AG04449 (cell line): Measurements from ENCODE around the gene FAM131A.

Experiments
- CTCF ChIA-PET: fragments of 350-600 bp; formaldehyde crosslinking; extraction: SDS; loops from one replicate; lab custom pipeline; 2021; ENCODE audit warnings: antibody characterized with exemption; lab: Yijun Ruan, JAX
- POLR2A ChIA-PET: fragments of 400-600, 350-600 bp; formaldehyde crosslinking; extraction: SDS; loops from one replicate; lab custom pipeline; 2020; ENCODE audit warnings: antibody characterized with exemption, inconsistent platforms; lab: Yijun Ruan, JAX
- DNase-seq: peaks from one replicate; pipeline ENCODE4 v3.0.0-alpha.2; 2010; ENCODE audit warnings: low read depth, low spot score
- H3K4me3 ChIP-seq: 2 replicates; pipeline ENCODE4 v1.5.1; 2011; ENCODE audit warnings: low read depth, mild to moderate bottlenecking, control low read depth, low read length
- TF ChIP-seq, protein P1 (sequence below): IDR thresholded peaks from one replicate; pipeline ENCODE4 v1.5.1; 2011; ENCODE audit warnings: mild to moderate bottlenecking, moderate library complexity, low read length, control low read depth, inconsistent platforms; ENCODE audit not compliant: insufficient read depth; ENCODE audit errors: missing control alignments

FAM131A gene

DNA sequence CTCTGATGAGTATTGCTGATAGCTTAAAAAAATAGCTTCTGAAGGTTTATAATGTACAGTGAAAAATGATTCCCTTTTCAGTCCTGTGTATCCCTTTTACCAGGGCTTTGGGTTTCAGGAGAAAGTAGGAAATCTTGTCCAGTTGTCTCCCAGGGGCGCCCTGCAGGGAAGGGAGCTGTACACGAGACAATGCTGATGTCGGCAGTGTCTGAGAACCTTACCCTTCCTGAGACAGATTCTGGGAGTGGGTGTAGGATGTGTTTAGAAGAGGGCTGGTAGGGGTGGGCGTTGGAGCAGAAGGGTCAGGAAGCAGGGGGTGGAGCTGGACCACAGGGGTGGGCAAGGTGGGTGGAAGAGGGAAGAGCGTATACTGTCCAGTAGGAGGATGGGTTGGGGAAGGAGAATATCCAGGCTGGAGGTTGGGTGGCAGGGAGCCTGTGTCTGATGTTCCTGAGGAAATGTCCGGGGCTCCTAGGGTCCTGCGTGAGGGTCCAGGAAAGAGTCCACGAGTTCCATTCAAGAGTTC is 35.0 kb downstream of the FAM131A start:
- TF ChIP-seq, protein P1, sequence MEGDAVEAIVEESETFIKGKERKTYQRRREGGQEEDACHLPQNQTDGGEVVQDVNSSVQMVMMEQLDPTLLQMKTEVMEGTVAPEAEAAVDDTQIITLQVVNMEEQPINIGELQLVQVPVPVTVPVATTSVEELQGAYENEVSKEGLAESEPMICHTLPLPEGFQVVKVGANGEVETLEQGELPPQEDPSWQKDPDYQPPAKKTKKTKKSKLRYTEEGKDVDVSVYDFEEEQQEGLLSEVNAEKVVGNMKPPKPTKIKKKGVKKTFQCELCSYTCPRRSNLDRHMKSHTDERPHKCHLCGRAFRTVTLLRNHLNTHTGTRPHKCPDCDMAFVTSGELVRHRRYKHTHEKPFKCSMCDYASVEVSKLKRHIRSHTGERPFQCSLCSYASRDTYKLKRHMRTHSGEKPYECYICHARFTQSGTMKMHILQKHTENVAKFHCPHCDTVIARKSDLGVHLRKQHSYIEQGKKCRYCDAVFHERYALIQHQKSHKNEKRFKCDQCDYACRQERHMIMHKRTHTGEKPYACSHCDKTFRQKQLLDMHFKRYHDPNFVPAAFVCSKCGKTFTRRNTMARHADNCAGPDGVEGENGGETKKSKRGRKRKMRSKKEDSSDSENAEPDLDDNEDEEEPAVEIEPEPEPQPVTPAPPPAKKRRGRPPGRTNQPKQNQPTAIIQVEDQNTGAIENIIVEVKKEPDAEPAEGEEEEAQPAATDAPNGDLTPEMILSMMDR = no peak
- ChIA-PET POLR2A (interaction anchor here (0.5 to 1.3 kb wide), 2 partner anchors 170 to 277 kb away, joined by 3 read pairs; no protein-coding TSS in a partner anchor), CTCF (interaction anchor here (0.9 to 11.5 kb wide), 38 partner anchors 9 to 429 kb away, joined by 3 to 469 read pairs (median 7); partner anchors contain the start of genes CHRD, CLCN2 and POLR2H)
- H3K4me3 ChIP-seq = no peak overlapping the region
- DNase-seq = no peak

DNA sequence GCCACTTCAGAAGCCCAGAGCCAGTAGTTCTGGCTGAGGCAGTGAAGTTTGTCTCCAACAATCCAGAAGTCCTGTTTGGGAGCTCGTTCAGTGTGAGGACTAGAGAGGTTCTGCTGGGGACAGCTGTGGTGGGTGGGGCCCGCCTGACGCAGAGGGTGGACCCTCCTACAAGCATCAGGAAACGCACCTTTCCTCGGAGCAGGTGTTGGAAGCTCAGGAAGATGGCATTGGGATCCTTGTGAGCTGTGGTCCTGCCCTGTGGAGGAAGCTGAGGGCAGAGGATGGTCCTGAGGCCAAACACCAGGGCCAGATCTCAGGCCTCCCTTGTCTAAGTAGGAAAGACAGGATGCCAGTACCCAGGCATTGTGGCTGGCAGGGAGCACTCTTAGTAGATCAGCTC is 35.5 kb downstream of the FAM131A start:
- ChIA-PET CTCF (interaction anchor here (1.1 to 11.5 kb wide), 20 partner anchors 8 to 435 kb away, joined by 3 to 469 read pairs (median 17); partner anchors contain the start of genes CHRD, CLCN2 and POLR2H), POLR2A (interaction anchor here (0.5 to 1.3 kb wide), 2 partner anchors 169 to 276 kb away, joined by 3 read pairs; no protein-coding TSS in a partner anchor)
- TF ChIP-seq, protein P1 = no peak
- DNase-seq = no peak
- no peak overlapping the region for H3K4me3 ChIP-seq

DNA sequence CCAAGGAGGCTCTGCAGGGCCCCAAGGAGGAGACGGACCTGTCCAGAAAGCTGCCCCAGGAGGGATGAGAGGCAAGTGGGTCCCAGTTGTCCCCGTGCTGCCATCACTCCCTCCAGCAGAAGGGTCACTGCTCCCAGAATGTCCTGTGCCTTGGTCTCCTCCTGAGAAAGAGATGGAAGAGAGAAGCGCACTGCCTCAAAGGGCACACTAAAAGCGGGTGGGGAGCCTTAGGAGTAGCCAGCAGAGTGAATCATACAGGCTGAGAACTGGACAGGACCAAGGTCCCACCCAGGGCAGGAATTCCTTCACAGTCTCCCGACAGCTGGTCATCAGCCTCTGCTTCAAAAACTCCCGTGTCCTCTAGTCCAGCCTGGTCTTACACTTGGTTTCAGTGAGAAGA is 36.0 kb downstream of the FAM131A start:
- CTCF ChIA-PET = interaction anchor here (0.7 to 11.5 kb wide), 12 partner anchors 8 to 435 kb away, joined by 3 to 469 read pairs (median 42); partner anchors contain the start of gene CHRD
- no peak for DNase-seq
- no peak overlapping the region for H3K4me3 ChIP-seq
- POLR2A ChIA-PET = interaction anchor here (0.7 to 1.3 kb wide), 2 partner anchors 102 to 169 kb away, joined by 3 to 4 read pairs; no protein-coding TSS in a partner anchor
- TF ChIP-seq, protein P1 = no peak

DNA sequence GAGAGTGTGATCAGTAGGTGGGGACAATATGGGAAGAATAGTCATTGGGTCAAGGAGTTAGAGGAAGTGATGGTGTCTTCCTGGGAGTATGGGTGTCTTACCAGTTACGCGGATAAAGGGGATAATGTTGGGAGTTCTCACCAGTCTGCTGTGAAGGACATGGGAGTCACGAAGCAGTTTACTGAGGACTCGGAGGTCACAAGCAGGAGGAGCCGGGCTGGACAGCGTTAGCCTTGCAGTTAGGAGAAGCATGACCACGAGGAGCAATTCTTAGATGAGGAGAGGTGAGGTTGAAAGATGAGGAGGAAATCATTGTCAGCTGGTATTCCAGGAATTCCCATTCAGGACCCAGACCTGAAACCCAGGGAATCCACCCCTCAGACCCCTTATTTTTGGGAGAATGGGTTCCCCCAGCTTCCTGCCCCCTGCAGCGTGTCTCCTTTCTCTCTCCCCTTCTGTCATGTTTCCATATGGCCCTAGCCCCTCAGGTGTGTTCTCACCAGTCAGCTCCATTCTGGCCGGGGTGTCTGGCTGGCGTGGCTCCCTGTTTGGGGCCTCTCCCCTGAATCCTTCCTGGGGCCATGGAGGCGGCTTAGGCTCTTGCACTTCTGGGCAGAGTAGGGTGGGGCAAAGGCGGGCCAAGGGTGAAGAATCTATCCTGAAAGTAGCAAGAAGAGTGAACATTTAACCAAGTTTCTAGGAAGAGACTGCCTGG is 38.5 kb downstream of the FAM131A start:
- TF ChIP-seq, protein P1 = no peak
- H3K4me3 ChIP-seq = no peak overlapping the region
- ChIA-PET POLR2A (no interaction called here), CTCF (interaction anchor here (0.5 to 11.5 kb wide), 7 partner anchors 9 to 166 kb away, joined by 3 to 469 read pairs (median 9); no protein-coding TSS in a partner anchor)
- DNase-seq = no peak

DNA sequence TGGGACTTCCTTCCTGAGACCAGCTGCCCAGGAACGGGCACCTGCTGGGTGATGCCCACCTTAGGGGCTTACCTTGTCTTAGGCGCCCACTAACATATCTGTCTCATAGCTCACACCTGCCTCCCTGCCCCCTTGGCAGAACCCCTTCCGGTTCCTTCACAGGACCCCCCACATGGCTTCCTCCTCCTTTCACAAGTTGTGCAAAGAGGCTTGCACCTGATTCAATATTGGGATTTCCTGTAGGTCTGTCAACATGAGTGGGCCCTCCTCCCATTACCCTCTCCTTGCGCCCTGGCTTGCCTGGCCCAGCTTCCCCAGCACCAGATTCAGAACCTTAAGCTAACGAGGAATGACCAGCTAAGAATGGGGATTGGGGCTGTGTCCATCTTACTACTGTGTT is 40.0 kb downstream of the FAM131A start:
- no peak overlapping the region for H3K4me3 ChIP-seq
- TF ChIP-seq, protein P1 = no peak
- POLR2A ChIA-PET = no interaction called here
- no peak for DNase-seq
- CTCF ChIA-PET = interaction anchor here (0.5 to 1.5 kb wide), 4 partner anchors 137 to 432 kb away, joined by 3 to 9 read pairs (median 6); no protein-coding TSS in a partner anchor

DNA sequence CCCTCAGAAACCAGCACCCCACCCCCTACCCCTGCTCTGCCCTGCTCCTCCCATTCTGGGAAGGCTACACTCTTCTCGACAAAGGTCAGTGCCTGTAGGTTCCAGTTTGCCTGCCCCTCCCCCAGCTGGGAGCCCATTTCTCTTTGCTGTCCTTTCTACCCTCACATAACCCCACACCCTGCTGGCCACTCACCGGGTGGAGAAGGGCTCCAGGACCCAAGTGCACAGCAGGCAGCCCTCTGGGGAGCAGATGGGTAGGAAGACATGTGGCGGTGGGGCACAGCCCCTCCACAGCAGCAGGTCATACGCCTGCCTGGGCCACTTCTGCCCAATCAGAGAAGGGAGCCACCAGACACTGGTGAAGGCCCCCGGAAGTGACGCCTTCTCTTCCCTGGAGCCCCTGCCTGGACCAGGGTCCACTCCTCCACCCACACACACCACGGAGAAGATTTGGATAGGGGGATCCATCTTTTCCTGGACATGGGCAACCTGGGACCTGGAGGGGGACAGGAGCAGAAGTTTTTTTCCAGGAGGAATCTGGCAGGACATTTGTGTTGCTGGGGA is 40.6 kb downstream of the FAM131A start, which contains the start of gene THPO:
Gene THPO (minus strand): TSS at position 326 of the 564 bp plus-strand sequence. CDS start 1,948 bp downstream, outside the sequence.
- DNase-seq = no peak
- POLR2A ChIA-PET = no interaction called here
- CTCF ChIA-PET = interaction anchor here (1.0 to 1.8 kb wide), 5 partner anchors 10 to 166 kb away, joined by 3 to 9 read pairs (median 9); no protein-coding TSS in a partner anchor
- TF ChIP-seq, protein P1 = no peak
- H3K4me3 ChIP-seq = no peak within 1 kb of the TSS
